ENCODE measurements around the gene SYTL3.

The SYTL3 gene

DNA sequence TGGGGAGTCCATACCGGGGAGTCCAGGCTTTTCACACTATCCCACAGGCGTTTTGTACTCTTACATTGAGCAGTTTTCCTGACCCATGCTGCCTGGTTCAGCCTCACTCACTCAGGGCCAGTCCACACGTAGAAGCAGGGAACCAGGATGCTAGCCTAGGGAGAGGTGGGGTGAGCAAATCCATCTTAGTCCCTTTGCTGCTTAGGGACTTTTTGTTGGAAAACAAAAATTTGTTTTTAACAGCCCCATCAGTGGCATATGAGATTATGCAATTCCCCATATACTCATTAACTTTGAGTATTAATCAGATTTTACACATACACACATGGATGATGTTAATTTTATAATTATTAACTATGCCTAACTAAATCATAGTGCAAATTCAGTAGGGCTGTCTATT is 85.2 kb downstream of the SYTL3 start:
- DNase-seq = no peak

DNA sequence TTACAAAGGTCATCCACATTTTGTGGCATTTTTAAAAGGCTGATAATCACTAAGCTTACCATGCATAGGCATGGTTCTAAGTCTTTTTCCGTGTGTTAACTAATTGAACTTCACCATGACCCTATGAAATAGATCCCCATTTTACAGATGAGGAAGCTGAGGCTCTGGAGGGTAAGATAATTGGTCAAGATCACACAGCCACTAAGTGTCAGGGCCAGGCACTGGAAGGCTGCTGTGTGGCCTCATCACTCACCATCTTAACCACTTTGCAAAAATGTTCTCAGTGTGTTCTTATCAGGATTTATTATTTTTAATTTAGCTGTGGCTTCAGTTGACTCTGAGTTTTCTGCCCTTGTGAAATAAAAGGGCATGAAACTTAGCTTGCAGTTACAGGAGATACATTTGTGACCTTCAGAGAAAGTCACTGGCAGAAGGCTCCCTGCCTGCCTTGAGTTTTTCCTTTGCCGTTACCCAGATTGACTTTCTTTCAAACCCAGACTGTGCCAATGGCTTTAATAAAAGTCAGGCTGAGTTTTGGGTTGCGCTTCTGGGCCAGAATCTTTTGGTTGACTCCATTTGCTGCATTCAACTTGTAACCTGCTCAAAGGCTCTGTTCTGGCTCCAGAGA is 87.3 kb downstream of the SYTL3 start:
- DNase-seq = no peak

DNA sequence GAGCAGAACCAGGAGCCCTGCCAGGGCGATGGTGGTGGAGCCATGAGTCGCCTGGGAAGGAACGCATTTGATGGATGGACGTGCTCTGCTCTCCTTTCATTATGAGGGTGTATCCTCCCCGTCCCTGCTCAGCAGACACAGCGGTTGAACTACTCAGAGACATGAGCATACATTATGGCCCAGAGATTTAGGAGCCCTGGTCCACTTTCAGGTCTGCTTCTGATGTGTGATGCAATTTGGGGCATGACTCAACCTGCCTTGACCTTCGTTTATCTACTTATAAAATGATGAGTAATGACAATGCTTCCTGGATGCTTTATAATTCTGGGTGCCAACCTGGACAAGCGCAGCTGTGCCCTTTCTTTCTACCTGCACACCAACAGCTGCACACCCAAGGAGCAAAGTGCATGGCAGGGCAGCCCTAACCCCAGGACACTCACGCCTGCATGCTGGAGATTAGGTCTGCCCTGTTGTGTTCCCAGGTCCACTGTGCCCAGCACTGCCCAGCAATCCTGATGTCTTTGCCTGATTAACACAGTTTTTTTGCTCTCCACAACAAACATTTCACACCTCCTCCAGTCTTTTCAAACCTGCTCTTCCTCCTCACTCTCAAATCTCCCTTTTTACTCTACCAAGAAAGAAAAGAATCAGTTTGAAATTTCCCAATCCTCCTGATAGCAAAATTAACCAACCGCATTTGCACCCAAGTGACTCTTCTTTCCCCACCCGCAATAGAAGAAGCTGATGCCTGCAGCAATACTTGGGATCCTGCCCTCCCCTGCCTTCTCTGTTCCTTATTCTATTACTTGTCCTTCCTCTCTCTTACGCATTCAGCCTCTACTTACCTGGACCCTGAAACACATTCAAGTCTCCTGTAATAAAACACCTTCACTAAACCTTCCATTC is 88.1 kb downstream of the SYTL3 start:
- DNase-seq = no peak

DNA sequence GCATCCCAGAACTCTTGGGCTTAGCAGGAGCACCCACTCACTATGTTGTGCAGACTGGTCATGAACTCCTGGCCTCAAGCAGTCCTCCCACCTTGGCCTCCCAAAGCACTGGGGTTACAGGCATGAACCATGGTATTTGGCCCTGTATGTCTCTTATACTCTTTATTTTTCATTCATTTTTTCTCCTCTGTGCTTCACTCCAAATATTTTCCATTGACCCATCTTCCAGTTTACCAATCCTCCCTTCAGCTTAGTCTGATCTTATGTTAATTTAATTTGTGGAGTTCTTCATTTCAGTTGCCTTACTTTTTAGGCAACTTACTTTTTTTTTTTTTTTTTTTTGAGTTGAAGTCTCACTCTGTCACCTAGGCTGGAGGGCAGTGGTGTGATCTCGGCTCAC is 89.8 kb downstream of the SYTL3 start:
- no peak for DNase-seq

DNA sequence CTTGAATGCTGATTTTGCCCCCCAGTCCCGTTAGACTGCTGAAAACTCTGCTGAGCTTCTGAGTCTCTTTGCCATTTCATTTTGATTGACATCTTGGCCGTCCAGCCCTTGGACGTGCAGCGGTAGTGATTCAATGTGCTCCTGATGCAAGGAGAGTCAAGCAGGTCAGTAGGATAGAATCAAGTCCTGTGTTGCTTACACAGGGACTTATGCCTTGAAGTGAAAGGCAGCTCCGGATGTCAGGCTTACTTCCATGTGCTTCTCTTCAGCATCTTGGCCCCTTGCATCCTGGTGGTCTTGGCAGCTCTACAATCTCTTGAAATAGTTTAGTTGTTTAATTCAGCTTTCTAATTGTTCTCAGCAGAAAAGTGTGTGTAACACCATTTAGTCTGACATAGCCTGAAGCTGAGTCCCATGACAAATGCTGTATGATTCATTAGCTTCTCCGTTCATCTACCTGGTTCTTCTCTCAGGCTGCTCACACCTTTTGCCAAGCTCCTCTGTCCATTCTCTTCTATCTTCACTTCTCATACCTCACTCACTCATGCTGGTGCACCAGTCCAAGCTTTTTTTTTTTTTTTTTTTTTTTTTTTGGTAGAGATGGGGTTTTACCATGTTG is 93.3 kb downstream of the SYTL3 start:
- DNase-seq = no peak

DNA sequence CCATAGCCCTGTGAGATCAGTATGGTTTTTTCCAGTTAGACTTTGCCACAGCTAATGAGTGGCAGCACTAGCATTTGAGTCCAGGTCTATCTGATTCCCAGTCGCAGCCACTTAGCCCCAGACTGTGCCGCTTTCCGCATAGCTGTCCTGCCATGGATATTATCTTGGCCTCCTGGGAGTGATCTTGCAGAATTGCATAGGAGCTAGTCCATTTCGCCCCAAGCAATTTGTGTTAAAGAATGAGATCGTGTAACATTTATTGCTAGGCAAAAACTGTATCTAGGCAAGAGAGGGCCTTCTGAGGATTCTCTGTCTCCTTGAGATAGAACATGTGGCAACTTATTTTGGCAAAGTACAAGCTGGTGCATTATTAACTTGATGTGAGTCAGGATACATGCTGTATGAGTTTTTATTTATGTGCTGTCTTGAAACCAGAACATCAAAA is 95.2 kb downstream of the SYTL3 start:
- no peak for DNase-seq

DNA sequence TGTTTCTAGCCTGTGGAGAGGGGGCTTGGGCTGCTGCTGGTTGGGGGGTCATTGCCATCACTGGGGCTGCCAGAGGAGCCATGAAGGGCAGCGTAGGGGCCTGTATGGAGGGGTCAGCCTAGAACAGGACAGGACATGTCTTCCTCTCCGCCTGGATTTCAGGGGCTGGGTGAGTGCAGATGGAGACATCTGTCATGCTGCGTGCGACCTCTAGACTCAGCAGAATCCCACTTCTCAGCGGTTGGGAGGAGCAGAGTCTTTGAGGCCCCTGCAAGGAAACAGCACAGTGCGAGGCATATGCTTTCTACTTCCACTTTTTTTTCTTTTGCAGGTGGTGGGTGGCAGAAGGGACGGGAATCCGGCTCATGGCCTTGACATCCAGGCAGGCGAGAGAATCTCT is 101.4 kb downstream of the SYTL3 start:
- no peak for DNase-seq

DNA sequence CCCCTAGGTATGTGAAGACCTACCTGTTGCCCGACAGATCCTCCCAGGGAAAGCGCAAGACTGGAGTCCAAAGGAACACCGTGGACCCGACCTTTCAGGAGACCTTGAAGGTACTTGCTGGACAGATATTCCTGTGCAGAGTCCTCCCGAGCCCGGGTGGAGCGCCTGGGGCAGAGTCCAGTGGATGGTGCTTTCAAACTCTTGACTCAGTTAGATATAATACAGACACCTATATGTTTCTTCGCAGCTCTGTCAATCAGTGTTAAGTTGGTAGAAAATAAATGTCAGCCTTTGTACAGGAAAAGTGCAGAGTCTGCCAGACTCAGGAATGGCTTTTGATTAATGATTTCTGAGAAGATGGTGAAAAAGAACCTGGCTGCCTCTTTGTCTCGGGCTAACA is 102.1 kb downstream of the SYTL3 start:
- no peak for DNase-seq

DNA sequence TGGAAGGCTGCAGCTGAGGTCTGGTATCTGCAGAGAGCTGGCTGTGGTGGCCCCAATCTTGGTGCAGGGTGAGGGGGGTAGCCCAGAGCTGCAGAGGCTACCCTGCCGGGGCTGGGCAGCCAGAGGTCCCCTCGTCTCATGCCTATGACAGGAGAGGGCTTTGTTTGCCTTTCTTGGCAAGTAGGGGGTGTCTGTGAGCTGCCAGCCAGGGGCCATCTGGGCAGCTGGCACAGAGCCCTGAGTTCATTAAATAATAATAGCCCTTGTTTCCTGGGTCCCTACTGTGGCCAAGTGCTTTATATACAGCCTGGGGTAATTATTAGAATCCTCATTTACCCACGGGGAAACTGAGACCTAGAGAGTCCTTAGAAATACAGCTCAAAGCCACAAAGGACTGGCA is 102.8 kb downstream of the SYTL3 start:
- DNase-seq = no peak

DNA sequence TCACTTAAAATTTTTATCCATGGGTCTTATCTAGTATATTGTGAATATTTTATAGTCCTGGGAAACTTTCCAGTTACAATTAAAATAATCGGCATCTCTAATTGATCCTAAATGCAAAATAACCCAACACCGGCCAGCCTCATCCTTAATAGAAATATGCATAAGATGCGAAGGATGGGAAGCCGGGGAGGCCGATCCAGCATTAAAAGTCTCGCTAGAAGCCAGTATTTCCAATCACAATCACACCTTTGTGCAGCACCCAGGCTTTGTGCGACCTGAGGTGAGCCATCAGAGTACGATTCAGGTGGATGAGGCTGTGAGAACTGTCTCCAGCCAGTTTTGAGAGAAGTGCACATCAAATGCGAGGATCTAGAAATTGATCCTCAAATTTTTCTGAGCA is 104.0 kb downstream of the SYTL3 start:
- no peak for DNase-seq

DNA sequence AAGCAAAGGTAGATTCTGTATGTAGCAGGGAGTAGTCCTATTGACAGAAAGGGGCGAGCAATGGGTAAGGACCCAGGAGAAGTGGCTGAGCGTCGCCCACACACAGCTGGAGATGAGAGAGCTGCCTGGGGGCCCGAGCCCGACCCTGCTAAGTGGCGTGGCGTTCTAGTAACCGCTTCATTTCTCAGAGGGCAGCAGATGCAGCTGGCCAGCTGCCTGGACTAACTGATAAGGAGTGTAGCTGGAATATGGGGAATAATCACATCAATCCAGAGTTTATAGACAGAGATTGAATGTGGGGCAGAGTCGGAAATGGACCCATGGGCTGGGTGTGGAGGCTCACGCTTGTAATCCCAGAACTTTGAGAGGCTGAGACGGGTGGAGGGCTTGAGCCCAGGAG is 104.9 kb downstream of the SYTL3 start:
- no peak for DNase-seq

DNA sequence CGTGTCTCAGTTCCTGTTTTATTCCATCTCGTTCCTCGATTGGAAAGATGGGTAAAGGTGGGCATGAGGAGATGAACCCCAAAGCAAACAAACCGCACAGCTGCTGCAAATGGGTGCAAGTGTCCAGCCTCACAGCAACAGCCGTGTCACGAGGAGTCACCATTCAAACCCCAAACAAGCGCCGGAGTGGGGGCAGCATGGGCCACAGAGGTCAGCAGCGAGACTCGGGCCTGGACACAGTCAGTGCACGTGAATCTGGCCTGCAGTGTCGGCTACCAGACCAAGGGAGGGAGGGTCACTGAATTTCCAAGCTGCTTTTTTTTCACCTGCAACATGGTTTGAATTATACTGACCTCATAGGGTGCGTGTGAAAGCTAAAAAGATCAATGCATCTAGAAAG is 105.8 kb downstream of the SYTL3 start:
- no peak for DNase-seq

DNA sequence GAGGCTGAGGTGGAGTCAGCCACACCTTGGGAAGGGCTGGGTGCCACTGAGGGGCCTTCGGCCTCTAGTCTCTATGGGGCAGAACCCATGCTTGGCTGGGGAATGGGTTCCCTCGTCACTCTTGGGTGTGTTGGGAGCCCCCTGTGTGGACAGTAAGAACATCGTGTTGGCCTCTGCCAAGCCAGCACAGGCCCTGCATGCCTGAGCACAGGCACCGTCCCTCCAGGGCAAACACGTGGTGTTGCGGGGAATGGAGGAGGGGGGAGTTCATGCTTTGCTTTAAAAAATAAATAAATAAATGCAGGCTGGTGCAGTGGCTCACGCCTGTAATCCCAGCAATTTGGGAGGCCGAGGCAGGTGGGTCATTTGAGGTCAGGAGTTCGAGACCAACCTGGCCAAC is 106.3 kb downstream of the SYTL3 start:
- DNase-seq = no peak

DNA sequence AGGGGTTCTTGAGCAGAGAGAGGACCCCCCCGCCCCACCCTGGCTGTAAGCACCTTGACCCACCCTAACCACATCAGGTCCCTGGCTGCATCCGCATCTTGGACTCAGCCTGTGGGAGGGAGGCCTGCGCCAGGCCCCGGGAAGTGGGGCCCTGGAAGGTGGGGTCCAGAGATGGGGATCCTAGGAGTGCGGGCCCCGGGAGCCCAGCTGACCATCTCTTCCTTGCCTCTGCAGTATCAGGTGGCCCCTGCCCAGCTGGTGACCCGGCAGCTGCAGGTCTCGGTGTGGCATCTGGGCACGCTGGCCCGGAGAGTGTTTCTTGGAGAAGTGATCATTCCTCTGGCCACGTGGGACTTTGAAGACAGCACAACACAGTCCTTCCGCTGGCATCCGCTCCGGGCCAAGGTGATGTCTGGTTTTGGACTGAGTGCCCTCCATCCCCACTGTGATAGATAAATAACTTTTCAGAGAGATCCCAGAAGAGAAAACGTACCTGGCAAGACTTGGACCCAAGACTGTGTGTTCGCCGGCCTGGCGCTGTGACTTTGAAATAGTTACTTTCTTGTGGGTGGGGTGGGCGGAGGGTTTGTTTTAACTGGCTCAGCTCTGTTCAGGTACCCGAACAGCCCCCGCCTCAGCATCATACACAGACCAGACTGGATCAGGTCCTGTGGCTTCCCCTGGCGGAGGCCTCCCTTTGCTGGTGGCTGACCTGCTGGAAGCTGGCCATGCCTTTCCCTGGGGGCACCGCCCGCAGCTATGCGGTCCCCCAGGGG is 107.3 kb downstream of the SYTL3 start:
- no peak for DNase-seq

DNA sequence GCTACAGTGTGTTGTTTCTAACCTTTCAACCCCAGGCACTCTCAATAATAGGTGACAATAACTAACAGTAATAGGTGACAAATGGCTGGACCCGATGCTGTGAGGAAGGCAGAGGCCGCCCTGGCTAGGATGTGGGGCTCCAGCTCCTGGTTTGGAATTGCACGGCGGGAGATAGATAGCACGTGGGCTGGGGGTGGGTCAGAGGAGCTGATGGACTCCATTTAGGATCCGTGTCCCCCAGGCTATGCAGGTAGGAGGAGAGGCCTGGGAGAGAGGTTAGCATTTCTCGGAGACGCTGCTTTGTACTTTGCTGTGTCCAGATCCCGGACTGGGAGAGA is 107.9 kb downstream of the SYTL3 start:
- no peak for DNase-seq

DNA sequence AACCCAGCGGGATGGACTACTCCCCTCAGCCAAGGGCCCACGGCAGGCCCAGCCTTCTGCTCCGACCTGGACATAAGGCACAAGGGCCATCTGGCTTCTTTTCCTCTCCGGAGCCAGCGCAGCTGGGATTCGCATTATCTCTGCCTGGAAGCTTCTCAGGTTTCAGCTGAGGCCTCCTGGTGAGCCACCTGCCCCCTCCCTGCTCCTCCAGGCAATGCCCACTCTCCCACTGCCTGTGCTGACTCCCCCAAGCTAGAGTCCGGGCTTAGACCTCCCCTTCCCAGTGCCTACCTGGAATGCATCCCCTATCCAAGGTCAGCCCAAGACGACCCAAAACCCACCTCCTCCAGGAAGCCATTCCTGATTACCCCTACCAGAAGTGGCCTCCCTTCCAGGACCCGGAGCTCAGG is 108.6 kb downstream of the SYTL3 start:
- no peak for DNase-seq

DNA sequence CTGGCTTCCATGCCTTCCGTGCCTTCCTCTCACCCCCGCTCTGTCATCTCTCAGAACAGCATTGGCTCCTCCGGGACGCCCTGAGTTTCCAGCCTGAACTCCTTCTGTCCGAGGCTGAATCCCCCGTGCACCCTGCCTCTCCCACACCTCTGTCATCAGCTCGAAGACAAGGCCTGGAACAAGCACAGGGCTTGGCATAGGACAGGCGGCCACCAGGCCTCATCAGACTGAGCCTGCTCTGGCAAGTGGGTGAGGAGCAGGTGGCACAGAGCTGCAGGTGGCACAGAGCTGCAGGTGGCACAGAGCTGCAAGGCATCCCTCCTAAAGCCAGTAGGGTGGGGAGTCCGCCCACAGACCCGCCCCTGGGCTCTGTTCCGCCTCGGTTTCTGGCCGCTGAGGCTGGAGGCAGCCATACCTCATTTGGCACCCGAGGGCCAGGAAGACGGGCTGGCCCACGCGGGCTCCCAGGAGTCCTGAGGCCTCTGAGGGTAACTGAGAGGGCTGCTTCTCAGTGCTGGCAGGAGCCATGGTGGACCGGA is 109.2 kb downstream of the SYTL3 start:
- DNase-seq = no peak

DNA sequence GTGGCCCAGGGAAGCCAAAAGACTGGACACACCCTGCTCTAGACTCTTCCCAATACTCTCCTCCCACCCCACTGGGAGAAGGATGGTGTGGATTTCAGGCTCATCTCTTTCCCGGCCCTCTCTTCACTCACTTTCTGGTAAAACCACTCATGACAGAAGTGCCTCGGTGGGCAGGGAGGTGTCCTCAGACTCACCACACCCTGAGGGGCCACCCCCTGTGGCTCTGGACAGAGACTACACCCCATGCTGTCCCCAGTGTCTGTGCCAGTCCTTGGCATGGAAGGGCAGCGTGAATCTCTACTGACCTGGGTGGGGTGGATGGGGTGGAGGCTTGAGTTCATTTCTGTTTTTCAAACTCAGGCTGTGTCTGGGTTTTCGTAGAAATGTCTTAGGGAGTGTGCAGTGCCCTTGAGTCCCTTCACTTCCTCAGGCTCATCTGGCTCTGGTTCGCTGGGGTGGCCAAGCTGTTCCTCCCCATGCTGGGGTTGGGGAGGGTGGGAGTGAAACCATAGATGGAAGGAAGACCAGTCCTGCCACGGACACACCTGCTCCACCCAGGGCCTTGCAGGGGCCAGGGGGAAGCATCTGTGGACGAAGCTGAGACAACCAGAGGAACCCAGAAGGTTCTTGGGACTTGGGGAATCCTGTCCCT is 110.2 kb downstream of the SYTL3 start:
- no peak for DNase-seq

DNA sequence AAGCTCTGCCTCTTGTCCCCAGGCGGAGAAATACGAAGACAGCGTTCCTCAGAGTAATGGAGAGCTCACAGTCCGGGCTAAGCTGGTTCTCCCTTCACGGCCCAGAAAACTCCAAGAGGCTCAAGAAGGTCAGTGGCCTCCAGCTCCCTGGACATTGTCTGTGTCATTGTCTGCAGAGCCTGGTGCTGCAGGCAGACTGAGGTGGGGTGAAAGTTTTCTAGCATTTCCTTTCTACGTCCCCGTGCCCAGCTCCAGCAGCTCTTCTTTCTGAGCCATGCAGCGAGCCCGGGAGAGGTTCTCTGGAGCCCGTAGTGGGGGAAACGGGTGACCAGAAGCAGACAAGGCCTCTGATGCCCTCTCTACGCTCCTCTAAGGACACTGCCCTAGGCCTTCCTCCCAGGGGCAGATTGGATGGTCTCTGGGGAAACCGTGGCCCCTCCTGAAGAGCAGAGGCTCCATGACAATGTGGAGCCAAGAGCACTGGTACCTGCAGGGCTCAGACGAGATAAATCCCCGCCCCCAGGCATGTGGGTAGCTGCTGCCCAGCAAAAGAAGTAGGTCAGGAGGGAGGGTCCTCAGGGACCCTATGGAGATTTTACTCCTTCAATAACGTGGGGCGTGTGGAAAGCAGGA is 110.9 kb downstream of the SYTL3 start:
- DNase-seq = no peak

DNA sequence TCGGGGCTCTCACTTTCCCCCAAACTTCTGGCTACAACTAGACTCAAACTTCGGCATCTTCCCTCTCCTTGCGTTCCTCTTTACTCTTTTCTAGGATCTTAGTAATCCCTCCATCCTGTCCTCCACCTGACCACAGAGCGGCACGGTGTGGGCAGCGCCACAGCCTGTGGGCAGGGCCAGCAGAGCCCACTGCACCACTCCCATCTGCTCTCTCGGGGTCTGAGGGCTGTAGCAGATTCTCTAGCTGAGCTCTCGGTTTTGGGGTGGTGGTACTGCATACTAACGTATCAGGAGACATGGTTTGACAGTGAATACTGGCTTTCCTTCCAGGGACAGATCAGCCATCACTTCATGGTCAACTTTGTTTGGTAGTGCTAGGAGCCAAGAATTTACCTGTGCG is 111.9 kb downstream of the SYTL3 start:
- no peak for DNase-seq

DNA sequence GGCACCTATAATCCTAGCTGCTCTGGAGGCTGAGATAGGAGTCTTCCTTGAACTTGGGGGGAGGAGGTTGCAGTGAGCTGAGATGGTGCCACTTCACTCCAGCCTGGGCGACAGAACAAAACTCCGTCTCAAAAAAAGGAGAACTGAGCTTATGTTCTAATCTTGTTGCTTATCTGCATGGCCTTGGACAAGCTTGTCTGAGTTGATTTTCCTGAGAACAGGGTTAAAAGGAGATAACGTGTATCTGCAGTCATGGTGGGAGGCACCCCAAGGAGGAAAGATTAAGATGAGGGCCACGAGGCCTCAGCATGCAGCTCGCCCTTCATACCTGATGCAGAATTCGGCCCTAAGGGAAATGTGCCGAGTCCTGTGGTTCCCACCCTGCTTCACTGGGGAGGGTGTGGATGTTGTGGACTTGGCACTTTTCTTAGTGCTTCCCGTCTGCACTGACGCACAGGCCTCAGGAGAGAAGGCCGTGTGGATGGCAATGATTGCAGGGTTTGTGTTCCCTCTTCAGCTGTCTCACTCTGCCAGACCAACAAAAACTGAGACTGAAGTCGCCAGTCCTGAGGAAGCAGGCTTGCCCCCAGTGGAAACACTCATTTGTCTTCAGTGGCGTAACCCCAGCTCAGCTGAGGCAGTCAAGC is 113.1 kb downstream of the SYTL3 start:
- DNase-seq = no peak

Measured in KG1 (cell line).